ENCODE results near the gene COL6A3. TPM values are rescaled to one million over a fixed set of nuclear protein-coding genes. Genes with fewer than 3 reads are reported as not detected.

Gene COL6A3, protein sequence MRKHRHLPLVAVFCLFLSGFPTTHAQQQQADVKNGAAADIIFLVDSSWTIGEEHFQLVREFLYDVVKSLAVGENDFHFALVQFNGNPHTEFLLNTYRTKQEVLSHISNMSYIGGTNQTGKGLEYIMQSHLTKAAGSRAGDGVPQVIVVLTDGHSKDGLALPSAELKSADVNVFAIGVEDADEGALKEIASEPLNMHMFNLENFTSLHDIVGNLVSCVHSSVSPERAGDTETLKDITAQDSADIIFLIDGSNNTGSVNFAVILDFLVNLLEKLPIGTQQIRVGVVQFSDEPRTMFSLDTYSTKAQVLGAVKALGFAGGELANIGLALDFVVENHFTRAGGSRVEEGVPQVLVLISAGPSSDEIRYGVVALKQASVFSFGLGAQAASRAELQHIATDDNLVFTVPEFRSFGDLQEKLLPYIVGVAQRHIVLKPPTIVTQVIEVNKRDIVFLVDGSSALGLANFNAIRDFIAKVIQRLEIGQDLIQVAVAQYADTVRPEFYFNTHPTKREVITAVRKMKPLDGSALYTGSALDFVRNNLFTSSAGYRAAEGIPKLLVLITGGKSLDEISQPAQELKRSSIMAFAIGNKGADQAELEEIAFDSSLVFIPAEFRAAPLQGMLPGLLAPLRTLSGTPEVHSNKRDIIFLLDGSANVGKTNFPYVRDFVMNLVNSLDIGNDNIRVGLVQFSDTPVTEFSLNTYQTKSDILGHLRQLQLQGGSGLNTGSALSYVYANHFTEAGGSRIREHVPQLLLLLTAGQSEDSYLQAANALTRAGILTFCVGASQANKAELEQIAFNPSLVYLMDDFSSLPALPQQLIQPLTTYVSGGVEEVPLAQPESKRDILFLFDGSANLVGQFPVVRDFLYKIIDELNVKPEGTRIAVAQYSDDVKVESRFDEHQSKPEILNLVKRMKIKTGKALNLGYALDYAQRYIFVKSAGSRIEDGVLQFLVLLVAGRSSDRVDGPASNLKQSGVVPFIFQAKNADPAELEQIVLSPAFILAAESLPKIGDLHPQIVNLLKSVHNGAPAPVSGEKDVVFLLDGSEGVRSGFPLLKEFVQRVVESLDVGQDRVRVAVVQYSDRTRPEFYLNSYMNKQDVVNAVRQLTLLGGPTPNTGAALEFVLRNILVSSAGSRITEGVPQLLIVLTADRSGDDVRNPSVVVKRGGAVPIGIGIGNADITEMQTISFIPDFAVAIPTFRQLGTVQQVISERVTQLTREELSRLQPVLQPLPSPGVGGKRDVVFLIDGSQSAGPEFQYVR (N-terminal part only)
- total RNA-seq: 1,617 and 2,764 TPM in 2 replicates

DNA sequence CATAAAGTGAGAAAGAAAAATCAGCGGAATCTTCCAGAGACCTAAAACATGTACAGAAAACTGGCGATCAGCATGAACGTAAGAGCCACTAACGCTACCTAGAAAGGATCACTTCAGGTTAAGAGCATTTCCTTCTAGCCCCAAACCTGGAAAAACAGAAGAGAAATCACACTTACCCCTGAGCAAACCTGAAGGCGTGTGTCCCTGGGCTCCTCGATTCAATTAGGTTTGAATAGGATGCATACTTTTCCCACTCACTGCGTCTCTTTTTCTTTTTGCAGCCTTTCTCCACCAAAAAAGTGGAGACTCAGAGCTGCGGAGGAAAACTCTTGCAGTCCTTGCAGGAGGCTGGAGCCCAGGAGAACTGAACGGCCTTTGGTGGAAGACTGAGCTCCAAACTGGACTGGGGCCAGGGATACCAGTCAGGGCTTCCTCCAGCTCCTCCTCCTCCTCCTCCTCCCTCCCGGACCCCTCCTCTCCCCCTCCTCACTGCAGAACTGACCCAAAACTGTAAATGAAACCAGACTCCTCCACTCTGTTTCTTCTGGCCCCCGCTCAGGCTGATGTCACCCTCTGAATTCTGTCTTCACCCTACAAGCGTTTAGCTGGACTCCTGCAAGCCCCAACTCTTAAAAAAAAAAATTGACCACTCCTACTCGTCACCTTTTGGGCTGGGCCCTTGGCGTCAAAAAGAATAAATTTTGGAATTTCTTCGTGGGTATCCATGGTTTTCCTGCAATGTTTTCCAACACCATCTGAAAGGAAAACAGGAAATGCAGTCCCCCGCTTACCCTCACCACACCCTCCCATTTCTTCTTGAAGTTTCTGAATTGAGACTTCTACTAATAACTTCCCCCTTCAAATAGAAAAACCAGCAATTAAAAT, at the start of gene COL6A3:
TSS of gene COL6A3 (minus strand) at position 388 of the 885 bp plus-strand sequence. CDS start 17,347 bp downstream, outside the sequence.

Other genes starting within 250 kb of the COL6A3 start
- 22.4 and 49.5 TPM in 2 replicates for gene MLPH, start 73.1 kb upstream of the COL6A3 start, total RNA-seq
- not detected in 2 replicates for gene PRLH, start 152.4 kb upstream of the COL6A3 start, total RNA-seq
- 0.20 TPM in 1 of 2 replicates, not detected in the other for gene RAB17, start 176.6 kb upstream of the COL6A3 start, total RNA-seq
- gene LRRFIP1, start 213.4 kb upstream of the COL6A3 start, total RNA-seq: 59.0 and 67.6 TPM in 2 replicates

Data from subcutaneous preadipocyte (primary cell).